K562 (cell line): ENCODE measurements around the gene RNF40. TPM values are rescaled to one million over a fixed set of nuclear protein-coding genes. Genes with fewer than 3 reads are reported as not detected.

Experiments
- ARID2 ChIP-seq: fragments of 450-650 bp; IDR thresholded peaks from 2 replicates; pipeline ENCODE4 v1.6.1; 2017; ENCODE audit warnings: antibody characterized with exemption, mild to moderate bottlenecking
- CCNT2 ChIP-seq: IDR thresholded peaks from 2 replicates; pipeline ENCODE4 v1.6.1; 2011; ENCODE audit warnings: borderline replicate concordance, low read depth, mild to moderate bottlenecking, moderate library complexity, mixed read lengths, low read length; ENCODE audit not compliant: insufficient read length; ENCODE audit errors: extremely low read depth
- DDX20 ChIP-seq: fragments of 450-650 bp; IDR thresholded peaks from 2 replicates; pipeline ENCODE4 v1.6.1; 2016; ENCODE audit warnings: missing genetic modification characterization, low read depth, mild to moderate bottlenecking, missing compliant biosample characterization, moderate library complexity
- HIVEP1 ChIP-seq: fragments of 250-450 bp; sonication (Bioruptor Pico); IDR thresholded peaks from 2 replicates; pipeline ENCODE4 v1.4.0; 2020; ENCODE audit warnings: mild to moderate bottlenecking
- HNRNPL ChIP-seq: fragments of 200-400 bp; formaldehyde crosslinking; IDR thresholded peaks from 2 replicates; pipeline ENCODE4 v1.6.1; 2017; ENCODE audit warnings: low read depth, mild to moderate bottlenecking, low read length
- KLF13 ChIP-seq: fragments of 450-650 bp; IDR thresholded peaks from 2 replicates; pipeline ENCODE4 v1.6.1; 2016; ENCODE audit warnings: missing genetic modification characterization, low read depth, mild to moderate bottlenecking, missing compliant biosample characterization, moderate library complexity, borderline replicate concordance
- NCOR1 ChIP-seq: fragments of 450-650 bp; IDR thresholded peaks from 2 replicates; pipeline ENCODE4 v1.6.1; 2016; ENCODE audit warnings: mild to moderate bottlenecking, moderate library complexity
- NR2F6 ChIP-seq: fragments of 450-650 bp; formaldehyde crosslinking; IDR thresholded peaks from 2 replicates; pipeline ENCODE4 v1.4.0; 2020; ENCODE audit warnings: mild to moderate bottlenecking
- PPARD ChIP-seq: fragments of 250-450 bp; sonication (Bioruptor Pico); IDR thresholded peaks from 2 replicates; pipeline ENCODE4 v1.8.0; 2022; ENCODE audit warnings: inconsistent platforms, mild to moderate bottlenecking, moderate library complexity
- RBM39 ChIP-seq: fragments of 200-400 bp; formaldehyde crosslinking; optimal IDR thresholded peaks from 2 replicates; pipeline ENCODE3; 2018; ENCODE audit warnings: low read depth, low read length
- ZEB2 ChIP-seq: fragments of 450-650 bp; IDR thresholded peaks from 2 replicates; pipeline ENCODE4 v1.6.1; 2016
- ZNF197 ChIP-seq: fragments of 200-800 bp; sonication (Bioruptor generic); IDR thresholded peaks from 2 replicates; pipeline ENCODE4 v1.6.1; 2016; ENCODE audit warnings: low read depth, missing genetic modification characterization, missing compliant biosample characterization
- ZNF253 ChIP-seq: fragments of 250-450 bp; sonication (Bioruptor Pico); conservative IDR thresholded peaks from 2 replicates; pipeline ENCODE4 v1.6.1; 2021; ENCODE audit warnings: mild to moderate bottlenecking
- ZNF764 ChIP-seq: fragments of 250-450 bp; sonication (Bioruptor Pico); IDR thresholded peaks from 2 replicates; pipeline ENCODE4 v1.4.0; 2020; ENCODE audit warnings: low read depth, mild to moderate bottlenecking, moderate library complexity
- polyA plus RNA-seq, 8 experiments: library from polyadenylated mRNA; depleted of rRNA in 4 of 8; stranded (reverse) in 5 of 8; unstranded in 3 of 8; fragments of >200 nt; fragmentation: Nextera tagmentation in 2 of 8; fragmentation: Illumina TruSeq in 1 of 8; extraction: Ambion mirVana in 2 of 8; extraction: Trizol in 1 of 8; gene quantifications; 2 replicates each; pipeline versions ENCODE4 v1.2.1 to v1.2.3, GENCODE V29; 2011 to 2014; ENCODE audit warnings: inconsistent platforms in 1 of 8, missing spikeins in 1 of 8
- total RNA-seq, 7 experiments: library from RNA; depleted of rRNA in 6 of 7; stranded (reverse); fragments of >200 nt in 6 of 7; fragmentation: Illumina TruSeq in 2 of 7; extraction: Trizol in 2 of 7; gene quantifications; 2 replicates each; pipeline versions ENCODE4 v1.2.1 to v1.2.3, GENCODE V29; 2011 to 2021; ENCODE audit warnings: low replicate concordance in 1 of 7
- TF ChIP-seq, protein P1 (sequence below): IDR thresholded peaks from 3 replicates; pipeline ENCODE4 v1.6.1; 2011; ENCODE audit warnings: borderline replicate concordance, mild to moderate bottlenecking; ENCODE audit not compliant: insufficient read length, insufficient read depth
- TF ChIP-seq, protein P2 (sequence below): fragments of 450-650 bp; IDR thresholded peaks from 2 replicates; pipeline ENCODE4 v1.6.1; 2016; ENCODE audit warnings: missing biosample characterization, missing genetic modification characterization
- TF ChIP-seq, protein P3 (sequence below): fragments of 250-450 bp; sonication (Bioruptor Pico); IDR thresholded peaks from 2 replicates; pipeline ENCODE4 v1.8.0; 2022; ENCODE audit warnings: inconsistent platforms, mild to moderate bottlenecking, moderate library complexity, borderline replicate concordance
- TF ChIP-seq, protein P4 (sequence below): fragments of 250-450 bp; sonication (Bioruptor Pico); IDR thresholded peaks from 2 replicates; pipeline ENCODE4 v1.4.0; 2020

Gene RNF40
- total and polyA plus RNA-seq, 9 of the 15 experiments (the other 6 are each of a cell fraction or from before 2014, with no cell fraction given), result 6.2 to 129 (median 81.5) TPM

DNA sequence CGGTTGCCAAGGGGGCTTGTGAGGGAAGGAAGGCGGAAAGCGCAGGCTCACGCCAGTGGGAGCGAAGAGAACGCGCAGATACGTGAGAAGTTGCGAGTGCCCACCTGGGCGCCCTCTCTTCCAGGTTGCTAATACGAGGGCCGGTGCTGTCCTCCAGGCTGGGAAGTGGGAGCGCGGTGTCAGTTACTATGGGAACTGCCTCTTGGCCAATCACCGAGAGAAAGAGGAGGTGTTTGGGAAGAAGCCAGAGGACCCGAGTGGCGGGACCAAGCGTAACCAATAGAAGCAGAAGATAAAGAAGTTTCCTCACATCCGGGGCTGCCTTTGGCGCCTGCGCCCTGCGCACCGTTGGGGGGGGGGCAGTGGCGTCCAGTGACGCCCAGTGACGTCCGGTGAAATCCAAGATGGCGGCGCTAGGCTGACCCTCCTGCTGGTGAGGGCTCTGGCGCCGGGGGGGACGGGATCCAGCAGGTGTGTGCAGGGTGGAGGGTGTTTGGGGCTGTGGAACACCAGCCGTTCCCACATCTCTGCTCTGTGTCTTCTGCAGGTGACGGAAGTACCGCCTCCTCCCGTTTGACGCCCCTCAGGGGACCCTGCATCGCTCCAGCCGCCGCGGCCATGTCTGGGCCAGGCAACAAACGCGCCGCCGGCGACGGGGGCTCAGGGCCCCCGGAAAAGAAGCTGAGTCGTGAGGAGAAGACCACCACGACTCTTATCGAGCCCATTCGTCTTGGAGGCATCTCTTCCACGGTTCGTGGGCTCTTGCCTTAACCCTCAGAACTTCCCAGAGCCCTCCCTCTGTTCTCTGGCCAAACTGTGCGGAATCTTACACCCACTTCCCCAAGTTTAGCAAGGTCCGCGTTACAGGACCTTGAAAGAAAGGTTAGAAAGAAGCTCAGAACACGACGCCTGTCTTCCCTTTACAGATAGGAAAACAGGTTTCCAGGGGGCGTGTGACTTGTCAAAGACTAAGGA lies at the start of gene RNF40, which contains the start of gene CFAP119 (continued):
- TF ChIP-seq, protein P1, sequence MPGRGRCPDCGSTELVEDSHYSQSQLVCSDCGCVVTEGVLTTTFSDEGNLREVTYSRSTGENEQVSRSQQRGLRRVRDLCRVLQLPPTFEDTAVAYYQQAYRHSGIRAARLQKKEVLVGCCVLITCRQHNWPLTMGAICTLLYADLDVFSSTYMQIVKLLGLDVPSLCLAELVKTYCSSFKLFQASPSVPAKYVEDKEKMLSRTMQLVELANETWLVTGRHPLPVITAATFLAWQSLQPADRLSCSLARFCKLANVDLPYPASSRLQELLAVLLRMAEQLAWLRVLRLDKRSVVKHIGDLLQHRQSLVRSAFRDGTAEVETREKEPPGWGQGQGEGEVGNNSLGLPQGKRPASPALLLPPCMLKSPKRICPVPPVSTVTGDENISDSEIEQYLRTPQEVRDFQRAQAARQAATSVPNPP, result no peak
- no peak for TF ChIP-seq ZNF764
- TF ChIP-seq PPARD (CRISPR knock-in tag), result no peak
- no peak for TF ChIP-seq HIVEP1
- TF ChIP-seq HNRNPL, result no peak
- peak; percentile 44 for TF ChIP-seq CCNT2
- no peak for TF ChIP-seq ZNF253 (CRISPR knock-in tag)
- TF ChIP-seq RBM39, result no peak
- no peak for TF ChIP-seq DDX20
- TF ChIP-seq, protein P2, sequence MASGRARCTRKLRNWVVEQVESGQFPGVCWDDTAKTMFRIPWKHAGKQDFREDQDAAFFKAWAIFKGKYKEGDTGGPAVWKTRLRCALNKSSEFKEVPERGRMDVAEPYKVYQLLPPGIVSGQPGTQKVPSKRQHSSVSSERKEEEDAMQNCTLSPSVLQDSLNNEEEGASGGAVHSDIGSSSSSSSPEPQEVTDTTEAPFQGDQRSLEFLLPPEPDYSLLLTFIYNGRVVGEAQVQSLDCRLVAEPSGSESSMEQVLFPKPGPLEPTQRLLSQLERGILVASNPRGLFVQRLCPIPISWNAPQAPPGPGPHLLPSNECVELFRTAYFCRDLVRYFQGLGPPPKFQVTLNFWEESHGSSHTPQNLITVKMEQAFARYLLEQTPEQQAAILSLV, result no peak
- TF ChIP-seq, protein P3, sequence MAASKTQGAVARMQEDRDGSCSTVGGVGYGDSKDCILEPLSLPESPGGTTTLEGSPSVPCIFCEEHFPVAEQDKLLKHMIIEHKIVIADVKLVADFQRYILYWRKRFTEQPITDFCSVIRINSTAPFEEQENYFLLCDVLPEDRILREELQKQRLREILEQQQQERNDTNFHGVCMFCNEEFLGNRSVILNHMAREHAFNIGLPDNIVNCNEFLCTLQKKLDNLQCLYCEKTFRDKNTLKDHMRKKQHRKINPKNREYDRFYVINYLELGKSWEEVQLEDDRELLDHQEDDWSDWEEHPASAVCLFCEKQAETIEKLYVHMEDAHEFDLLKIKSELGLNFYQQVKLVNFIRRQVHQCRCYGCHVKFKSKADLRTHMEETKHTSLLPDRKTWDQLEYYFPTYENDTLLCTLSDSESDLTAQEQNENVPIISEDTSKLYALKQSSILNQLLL (CRISPR knock-in tag), result no peak
- TF ChIP-seq KLF13 (tag), result no peak; the same call in 1 of the 2 replicates
- no peak for TF ChIP-seq NCOR1
- no peak for TF ChIP-seq ZEB2
- TF ChIP-seq, protein P4, sequence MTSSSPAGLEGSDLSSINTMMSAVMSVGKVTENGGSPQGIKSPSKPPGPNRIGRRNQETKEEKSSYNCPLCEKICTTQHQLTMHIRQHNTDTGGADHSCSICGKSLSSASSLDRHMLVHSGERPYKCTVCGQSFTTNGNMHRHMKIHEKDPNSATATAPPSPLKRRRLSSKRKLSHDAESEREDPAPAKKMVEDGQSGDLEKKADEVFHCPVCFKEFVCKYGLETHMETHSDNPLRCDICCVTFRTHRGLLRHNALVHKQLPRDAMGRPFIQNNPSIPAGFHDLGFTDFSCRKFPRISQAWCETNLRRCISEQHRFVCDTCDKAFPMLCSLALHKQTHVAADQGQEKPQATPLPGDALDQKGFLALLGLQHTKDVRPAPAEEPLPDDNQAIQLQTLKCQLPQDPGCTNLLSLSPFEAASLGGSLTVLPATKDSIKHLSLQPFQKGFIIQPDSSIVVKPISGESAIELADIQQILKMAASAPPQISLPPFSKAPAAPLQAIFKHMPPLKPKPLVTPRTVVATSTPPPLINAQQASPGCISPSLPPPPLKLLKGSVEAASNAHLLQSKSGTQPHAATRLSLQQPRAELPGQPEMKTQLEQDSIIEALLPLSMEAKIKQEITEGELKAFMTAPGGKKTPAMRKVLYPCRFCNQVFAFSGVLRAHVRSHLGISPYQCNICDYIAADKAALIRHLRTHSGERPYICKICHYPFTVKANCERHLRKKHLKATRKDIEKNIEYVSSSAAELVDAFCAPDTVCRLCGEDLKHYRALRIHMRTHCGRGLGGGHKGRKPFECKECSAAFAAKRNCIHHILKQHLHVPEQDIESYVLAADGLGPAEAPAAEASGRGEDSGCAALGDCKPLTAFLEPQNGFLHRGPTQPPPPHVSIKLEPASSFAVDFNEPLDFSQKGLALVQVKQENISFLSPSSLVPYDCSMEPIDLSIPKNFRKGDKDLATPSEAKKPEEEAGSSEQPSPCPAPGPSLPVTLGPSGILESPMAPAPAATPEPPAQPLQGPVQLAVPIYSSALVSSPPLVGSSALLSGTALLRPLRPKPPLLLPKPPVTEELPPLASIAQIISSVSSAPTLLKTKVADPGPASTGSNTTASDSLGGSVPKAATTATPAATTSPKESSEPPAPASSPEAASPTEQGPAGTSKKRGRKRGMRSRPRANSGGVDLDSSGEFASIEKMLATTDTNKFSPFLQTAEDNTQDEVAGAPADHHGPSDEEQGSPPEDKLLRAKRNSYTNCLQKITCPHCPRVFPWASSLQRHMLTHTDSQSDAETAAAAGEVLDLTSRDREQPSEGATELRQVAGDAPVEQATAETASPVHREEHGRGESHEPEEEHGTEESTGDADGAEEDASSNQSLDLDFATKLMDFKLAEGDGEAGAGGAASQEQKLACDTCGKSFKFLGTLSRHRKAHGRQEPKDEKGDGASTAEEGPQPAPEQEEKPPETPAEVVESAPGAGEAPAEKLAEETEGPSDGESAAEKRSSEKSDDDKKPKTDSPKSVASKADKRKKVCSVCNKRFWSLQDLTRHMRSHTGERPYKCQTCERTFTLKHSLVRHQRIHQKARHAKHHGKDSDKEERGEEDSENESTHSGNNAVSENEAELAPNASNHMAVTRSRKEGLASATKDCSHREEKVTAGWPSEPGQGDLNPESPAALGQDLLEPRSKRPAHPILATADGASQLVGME, result 0 out of 2 replicates have a peak, but pooled peaks have one; percentile 41
- no peak for TF ChIP-seq ARID2
- TF ChIP-seq NR2F6, result no peak
- TF ChIP-seq ZNF197, result no peak
